Measurements from ENCODE around the gene ZBTB4. TPM values are rescaled to one million over a fixed set of nuclear protein-coding genes. Genes with fewer than 3 reads are reported as not detected.

ZBTB4 gene
- total RNA-seq, 1 donor from 2014 or later, result 9.2 TPM

DNA sequence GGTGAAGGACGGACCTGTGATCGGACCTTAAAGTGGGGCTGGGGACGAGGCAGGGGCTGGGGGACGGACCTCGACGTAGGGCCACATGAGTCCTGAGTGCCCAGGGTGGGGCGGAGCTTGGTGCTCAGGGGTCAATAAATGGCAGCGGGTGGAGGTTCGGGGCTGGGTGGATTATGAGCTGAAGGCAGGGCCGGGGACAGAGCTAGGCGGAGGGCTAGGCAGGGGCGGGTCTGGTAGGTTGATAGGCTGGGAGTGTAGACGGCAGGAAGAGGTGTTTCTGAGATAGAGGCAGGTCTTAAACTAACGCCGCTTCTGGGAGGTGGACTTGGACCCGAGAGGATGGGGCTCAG, 33.8 kb downstream of the ZBTB4 start:
- H3K27me3 ChIP-seq (ENCODE audit: control insufficient read depth, insufficient read depth, low read length), result no peaks in the 10 kb centered on the region
- DNase-seq (ENCODE audit: low read depth) (peak; percentile 37), FAIRE-seq (no peak)
- peak overlapping the region; percentile 36 for H3K4me3 ChIP-seq (ENCODE audit: low read depth, low read length)
- H3K36me3 ChIP-seq (ENCODE audit: control insufficient read depth, insufficient read depth, low read length), result peaks cover 2% of the 10 kb centered on the region
- TF ChIP-seq CTCF (IDR thresholded peaks at IDR 0.05; ENCODE audit: insufficient read depth, low read length, severe bottlenecking), result no peak

DNA sequence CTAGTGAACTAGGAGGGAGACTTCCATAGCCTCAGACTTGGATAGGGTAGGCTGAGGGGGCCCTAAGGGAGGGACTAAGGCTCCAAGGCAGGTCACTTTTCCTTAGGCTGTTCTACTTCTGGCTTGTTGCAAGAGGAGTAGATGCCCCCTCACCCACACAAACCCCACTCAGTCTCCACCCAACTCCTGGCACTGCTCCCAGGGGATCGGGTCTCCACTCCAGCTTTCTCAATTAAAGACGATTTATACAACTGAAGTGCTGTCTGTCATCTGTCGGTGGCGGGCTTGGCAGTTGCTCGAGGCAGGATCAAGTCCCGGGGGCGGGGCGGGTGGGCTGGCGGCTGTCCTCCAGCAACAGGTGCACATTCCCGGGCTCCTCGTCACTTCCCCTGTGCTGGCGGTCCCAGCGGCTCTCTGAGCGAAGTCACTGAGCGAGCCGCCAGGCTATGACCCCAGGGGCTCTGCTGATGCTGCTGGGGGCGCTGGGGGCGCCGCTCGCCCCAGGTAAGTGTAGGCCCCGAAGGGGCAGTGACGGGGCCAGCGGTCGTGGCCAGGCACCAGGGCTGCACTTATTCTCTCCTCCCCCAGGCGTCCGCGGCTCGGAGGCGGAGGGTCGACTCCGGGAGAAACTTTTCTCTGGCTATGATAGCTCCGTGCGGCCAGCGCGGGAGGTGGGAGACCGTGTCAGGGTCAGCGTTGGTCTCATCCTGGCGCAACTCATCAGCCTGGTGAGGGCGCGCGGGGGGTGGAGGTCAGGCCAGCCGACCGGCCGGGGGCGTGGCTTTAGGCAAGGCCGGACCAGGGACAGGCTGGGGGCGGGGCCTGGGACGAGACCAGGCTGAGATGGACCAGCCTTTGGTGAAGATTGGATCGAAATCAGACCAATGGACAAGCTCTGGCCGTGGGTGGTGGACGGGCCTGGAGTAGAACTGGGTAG, 34.5 kb downstream of the ZBTB4 start, which contains the start of gene CHRNB1:
Gene CHRNB1, plus strand, starts transcription at position 380 of the 937 bp plus-strand sequence. Its CDS starts 67 bp downstream, at position 447.
- peak; percentile 26 for DNase-seq (ENCODE audit: low read depth)
- peaks cover 2% of the 10 kb centered on the region for H3K36me3 ChIP-seq (ENCODE audit: control insufficient read depth, insufficient read depth, low read length)
- no peak for TF ChIP-seq CTCF (IDR thresholded peaks at IDR 0.05; ENCODE audit: insufficient read depth, low read length, severe bottlenecking)
- H3K4me3 ChIP-seq (ENCODE audit: low read depth, low read length), result peak within 1 kb of the TSS; percentile 36
- no peak for FAIRE-seq
- no peaks in the 10 kb centered on the region for H3K27me3 ChIP-seq (ENCODE audit: control insufficient read depth, insufficient read depth, low read length)

GRCh38 chr17:7443499-7444485, 35.6 kb downstream of the ZBTB4 start:
- H3K36me3 ChIP-seq (ENCODE audit: control insufficient read depth, insufficient read depth, low read length), result peaks cover 2% of the 10 kb centered on the region
- no peak for TF ChIP-seq CTCF (IDR thresholded peaks at IDR 0.05; ENCODE audit: insufficient read depth, low read length, severe bottlenecking)
- H3K4me3 ChIP-seq (ENCODE audit: low read depth, low read length), result no peak overlapping the region
- peak; percentile 95 for DNase-seq (ENCODE audit: low read depth)
- H3K27me3 ChIP-seq (ENCODE audit: control insufficient read depth, insufficient read depth, low read length), result no peaks in the 10 kb centered on the region
- FAIRE-seq, result peak; percentile 80

GRCh38 chr17:7442142-7442541, 37.3 kb downstream of the ZBTB4 start:
- Histone ChIP-seq H3K27me3 (ENCODE audit: control insufficient read depth, insufficient read depth, low read length) (no peaks in the 10 kb centered on the region), H3K4me3 (ENCODE audit: low read depth, low read length) (no peak overlapping the region), H3K36me3 (ENCODE audit: control insufficient read depth, insufficient read depth, low read length) (peaks cover 2% of the 10 kb centered on the region)
- FAIRE-seq (no peak), DNase-seq (ENCODE audit: low read depth) (no peak)
- TF ChIP-seq CTCF (IDR thresholded peaks at IDR 0.05; ENCODE audit: insufficient read depth, low read length, severe bottlenecking), result no peak

DNA sequence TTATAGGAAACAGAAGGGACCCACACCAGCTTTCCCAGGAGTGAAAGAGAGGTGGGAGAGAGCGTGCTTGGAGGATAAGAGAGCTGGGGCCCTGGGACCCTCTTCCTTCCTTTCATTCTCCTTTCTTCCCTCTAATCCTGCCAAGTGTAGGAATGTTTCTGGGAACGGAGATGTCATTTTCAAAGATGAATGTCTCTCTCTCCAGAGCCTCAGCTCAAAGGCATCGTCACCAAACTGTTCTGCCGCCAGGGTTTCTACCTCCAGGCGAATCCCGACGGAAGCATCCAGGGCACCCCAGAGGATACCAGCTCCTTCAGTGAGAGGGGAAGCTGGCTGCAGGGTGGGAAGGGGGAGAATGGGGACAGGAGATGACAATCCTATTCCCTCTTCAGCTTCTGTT, 38.2 kb downstream of the ZBTB4 start:
- no peaks in the 10 kb centered on the region for H3K27me3 ChIP-seq (ENCODE audit: control insufficient read depth, insufficient read depth, low read length)
- DNase-seq (ENCODE audit: low read depth), result no peak
- peaks cover 2% of the 10 kb centered on the region for H3K36me3 ChIP-seq (ENCODE audit: control insufficient read depth, insufficient read depth, low read length)
- FAIRE-seq, result no peak
- TF ChIP-seq CTCF (IDR thresholded peaks at IDR 0.05; ENCODE audit: insufficient read depth, low read length, severe bottlenecking), result no peak
- H3K4me3 ChIP-seq (ENCODE audit: low read depth, low read length), result no peak overlapping the region

Data from bronchial epithelial cell (primary cell).